HG03045 (cell line): ENCODE results near the gene RUNX1.
"Not testable (repeated sequence)": the region's sequence is repeated elsewhere in the genome, so short reads cannot be mapped to it uniquely, and the experiment has no call there.

Experiments
- ATAC-seq: cut with Tn5 transposase; IDR thresholded peaks from one replicate; pipeline ENCODE4 v1.9.1; 2021; ENCODE audit warnings: mild to moderate bottlenecking, moderate library complexity; ENCODE audit not compliant: unreplicated experiment

The RUNX1 gene

GRCh38 chr21:34815831-34816705, 233.0 kb downstream of the RUNX1 start:
- ATAC-seq = no peak

DNA sequence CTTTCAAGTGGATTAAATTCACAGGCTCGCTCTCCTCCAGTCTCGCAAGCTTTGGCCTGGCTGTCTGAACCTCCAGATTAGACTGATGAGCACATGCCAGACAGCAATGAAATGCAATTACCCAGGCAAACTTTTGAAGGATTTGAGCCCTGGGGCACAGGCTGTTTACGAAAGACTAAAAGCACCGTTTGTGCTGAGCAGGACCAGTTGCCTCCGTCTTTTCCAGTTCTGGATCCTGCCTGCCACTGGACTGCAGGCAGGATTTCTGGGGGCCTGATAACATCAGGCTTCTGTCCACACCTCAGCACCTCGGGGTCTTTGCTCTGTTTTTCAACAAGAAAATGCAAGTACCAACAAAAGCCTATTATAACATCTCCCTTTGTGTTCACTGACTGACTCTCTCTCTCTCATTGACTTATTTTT, 234.6 kb downstream of the RUNX1 start:
- no peak for ATAC-seq

GRCh38 chr21:34813266-34813894, 235.7 kb downstream of the RUNX1 start:
- no peak for ATAC-seq

GRCh38 chr21:34812504-34813265, 236.4 kb downstream of the RUNX1 start:
- no peak for ATAC-seq

DNA sequence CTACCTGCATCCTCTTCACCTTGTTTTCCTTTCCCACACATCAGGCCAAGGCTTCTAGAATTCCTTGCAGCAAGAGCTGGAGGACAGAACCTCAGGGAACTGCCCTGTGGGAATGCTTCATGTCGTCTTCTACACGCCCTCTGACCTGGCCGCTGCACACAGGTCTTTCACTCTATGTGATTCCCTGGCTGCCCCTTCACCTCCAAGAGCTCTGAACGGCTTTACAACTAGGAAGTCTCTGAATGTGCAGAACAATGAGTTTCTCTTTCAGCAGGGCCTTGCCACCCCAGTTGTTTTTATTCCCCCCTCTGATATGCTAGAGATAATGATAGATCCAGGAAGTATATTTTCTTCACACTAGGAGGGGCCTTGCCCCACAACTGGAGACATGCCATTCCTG, 237.7 kb downstream of the RUNX1 start:
- no peak for ATAC-seq

DNA sequence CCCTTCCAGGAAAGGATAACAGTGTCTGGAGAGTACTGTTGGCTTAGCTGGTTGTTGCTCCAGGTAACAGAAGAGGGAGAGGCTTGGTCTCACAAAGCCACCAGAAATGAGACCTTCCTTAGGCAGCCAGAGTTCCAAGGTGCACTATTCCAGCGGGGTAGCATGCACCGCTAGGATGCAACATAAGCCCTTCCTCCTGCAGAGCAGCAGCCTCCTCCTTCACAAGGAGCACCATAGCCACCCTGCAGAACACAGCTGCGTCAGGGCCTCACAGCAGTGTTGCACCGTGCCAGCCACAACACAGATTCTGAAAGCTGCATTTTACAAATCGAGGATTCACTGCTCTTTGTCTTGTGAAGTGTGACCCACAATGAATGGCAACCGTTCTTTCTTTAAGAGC, 238.3 kb downstream of the RUNX1 start:
- ATAC-seq = no peak

GRCh38 chr21:34809822-34810221, 239.3 kb downstream of the RUNX1 start:
- ATAC-seq = no peak

GRCh38 chr21:34808569-34809204, 240.4 kb downstream of the RUNX1 start:
- ATAC-seq = no peak

GRCh38 chr21:34807881-34808568, 241.1 kb downstream of the RUNX1 start:
- ATAC-seq = no peak

DNA sequence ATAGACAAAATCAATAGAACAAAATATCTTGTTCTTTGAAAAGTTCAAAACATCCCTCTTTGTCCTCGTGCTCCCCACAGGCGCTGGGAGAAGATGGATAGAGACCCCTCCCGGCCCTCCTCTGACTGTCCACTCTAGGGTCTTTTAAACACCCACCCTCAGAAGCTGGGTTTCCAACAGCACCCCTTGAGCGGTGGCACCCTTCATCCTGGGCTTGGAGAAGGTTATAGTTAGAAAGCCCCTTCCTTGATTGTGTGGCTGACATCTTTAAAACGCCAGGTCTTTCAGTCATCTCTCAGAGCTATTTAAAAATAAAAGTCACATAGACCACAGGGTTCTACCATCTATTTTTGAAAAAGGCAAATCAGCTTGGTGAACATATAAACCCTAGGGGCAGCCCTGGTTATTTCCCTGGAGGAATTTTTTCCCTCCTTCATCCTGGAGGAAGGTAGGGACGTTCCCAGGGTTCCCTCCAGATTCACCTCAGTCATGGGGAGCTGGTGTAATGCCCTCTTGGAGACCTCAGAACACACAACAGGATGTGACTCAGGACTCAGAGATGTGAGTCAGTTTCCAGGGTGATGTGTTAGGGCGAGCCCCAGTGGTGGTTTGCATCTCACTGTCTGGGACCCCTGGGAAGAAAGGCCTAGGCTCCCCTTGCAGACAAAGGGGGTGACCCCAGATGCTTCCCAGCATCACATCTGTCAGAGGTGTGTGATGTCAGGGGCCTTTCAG, 241.8 kb downstream of the RUNX1 start:
- no peak for ATAC-seq

- no peak for ATAC-seq
These were observed 242.7 kb downstream of the RUNX1 start for GRCh38 chr21:34806423-34806822.

DNA sequence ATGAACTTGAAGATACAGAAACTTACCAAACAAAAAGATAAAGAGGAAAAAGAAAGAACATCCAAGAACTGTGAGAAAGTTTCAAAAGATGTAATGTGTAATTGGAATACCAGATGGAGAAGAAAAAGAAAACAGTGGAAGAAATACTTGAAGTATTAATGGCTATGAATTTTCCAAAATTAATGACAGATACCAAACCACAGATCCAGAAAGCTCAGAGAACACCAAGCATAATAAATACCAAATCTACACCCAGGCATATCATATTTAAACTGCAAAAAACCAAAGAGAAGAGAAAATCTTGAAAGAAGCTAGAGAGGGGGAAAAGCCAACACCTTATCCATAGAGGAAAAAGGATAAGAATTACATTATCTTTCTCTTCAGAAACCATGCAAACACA, 243.9 kb downstream of the RUNX1 start:
- no peak for ATAC-seq

DNA sequence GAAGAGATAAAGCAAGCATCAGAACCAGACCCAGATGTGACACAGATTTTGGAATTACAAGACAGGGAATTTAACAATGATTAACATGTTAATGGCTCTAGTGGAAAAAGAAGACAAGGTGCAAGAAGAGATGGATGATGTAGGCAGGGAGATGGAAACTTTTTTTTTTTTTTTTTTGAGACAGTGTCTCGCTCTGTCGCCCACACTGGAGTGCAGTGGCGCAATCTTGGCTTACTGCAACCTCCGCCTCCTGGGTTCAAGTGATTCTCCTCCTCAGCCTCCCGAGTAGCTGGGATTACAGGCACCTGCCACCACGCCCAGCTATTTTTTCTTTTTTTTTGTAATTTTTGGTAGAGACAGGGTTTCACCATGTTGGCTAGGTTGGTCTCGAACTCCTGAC, 244.5 kb downstream of the RUNX1 start:
- not testable (repeated sequence) for ATAC-seq

DNA sequence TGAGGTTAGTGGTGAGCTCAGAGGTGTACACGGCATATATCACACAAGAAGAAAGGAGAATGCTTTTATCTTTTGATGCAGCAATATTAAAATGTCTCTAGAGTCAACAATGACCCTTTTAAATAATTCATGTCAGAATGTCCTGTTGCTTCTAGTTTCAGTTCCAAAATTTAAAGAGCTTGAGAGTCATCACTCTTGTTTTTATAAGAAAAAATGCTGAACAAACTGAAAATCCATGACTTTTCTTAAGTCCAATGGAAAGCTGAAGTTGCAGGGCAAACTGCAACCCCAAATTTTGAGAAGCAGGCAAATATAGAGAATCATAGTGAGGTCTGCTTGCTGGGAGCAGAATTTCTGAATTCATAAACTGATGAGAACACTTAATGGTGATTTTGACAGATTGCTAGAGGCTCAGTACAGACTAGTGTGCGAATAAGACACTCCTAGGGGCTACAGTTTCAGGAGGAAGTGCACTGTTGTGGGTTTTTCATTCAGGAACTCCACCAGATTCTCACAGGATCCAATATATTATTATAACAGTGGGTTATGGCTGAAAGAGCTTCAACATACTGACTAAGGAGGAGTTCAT, 245.2 kb downstream of the RUNX1 start:
- no peak for ATAC-seq

DNA sequence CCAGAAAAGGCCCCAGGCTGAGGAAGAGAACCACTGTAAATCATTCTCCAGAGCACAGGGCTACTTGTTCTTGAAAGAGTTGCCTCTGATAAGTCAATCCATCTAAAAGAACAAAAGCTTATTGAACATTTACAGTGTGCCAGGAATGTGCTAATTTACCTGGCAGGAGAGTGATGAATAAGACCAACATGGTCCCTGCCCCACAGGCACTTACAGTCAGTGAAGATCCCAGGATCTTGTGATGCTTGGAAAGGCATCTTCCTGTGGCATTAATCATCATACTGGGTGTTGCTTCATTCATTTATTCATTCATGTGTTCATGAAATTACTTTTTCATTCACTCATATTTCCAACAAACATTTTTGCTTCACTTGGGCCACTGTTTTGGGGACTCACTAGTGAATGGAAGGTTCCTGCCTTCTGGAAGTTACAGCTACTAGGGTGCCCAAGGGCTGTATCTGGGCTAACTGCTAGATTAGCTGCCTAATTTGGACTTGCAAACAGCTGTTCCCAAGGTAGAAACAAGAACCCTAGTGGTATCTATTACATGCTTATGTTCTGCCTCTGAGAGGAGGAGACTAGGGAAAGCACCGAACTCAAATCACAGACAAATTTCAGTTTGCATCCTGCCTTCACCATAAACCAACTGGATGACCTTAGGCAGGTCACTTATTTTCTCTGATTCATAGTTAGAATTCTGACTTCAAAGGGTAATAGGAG, 246.8 kb downstream of the RUNX1 start:
- ATAC-seq = no peak

GRCh38 chr21:34801519-34802132, 247.5 kb downstream of the RUNX1 start:
- ATAC-seq = no peak

DNA sequence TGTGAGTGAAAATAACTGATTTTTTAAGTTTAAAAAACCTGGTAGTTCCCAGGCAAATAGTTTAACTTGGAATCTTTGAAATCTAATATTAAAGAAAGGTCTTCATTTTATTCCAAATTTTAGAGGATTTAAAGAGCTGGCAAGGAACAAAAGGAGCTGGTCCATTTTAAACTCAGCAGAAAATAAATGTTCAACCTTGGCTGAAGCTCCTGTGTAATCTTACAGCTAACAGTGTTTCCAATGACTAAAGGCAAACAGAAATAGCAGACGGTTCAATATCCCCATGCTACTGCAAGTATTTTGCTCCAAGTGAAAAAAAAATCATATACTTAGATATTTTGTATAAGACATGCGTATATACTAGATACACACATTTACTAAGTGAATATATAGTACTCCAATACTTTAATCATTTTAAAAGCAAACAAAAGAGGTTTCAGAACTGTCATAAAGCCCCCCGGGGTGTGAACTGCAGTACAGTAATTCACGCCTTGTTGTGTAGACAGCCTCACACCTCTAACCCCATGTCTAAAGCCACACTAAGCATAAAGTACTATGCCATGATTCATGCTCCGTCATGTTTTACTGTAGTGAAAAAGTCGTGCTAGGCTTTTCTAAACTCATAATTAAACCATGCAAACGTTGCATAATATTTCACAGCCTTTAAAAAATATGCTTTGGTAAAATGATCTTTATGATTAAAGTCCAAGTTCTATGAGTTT, 248.1 kb downstream of the RUNX1 start:
- no peak for ATAC-seq

- no peak for ATAC-seq
These were observed 250.0 kb downstream of the RUNX1 start for GRCh38 chr21:34799092-34799491.
